Endothelial cell of umbilical vein (primary cell): ENCODE results near the gene KRT10. TPM values are rescaled to one million over a fixed set of nuclear protein-coding genes. Genes with fewer than 3 reads are reported as not detected.

Source experiments
- BruUV-seq: library from RNA; stranded (reverse); fragments of 400-500 nt; replicated peaks from 2 replicates; lab custom pipeline; 2021; lab: Mats Ljungman, UMichigan
- CTCF ChIA-PET: fragments of 300-600, 350-600 bp; sonication (Branson Sonifier 250); formaldehyde crosslinking; loops from one replicate; lab custom pipeline; 2021; ENCODE audit warnings: antibody characterized with exemption, inconsistent platforms; lab: Charles Lee
- POLR2A ChIA-PET: fragments of 300-600, 350-600 bp; sonication (Branson Sonifier 250); formaldehyde crosslinking; loops from one replicate; lab custom pipeline; 2021; ENCODE audit warnings: antibody characterized with exemption, inconsistent platforms; lab: Charles Lee
- DNase-seq: peaks from one replicate; pipeline ENCODE4 v3.0.0-alpha.2; 2011; ENCODE audit warnings: low read depth, low spot score
- FAIRE-seq: peaks from 2 replicates; lab custom pipeline; 2011; peaks lifted over from hg19 to GRCh38; lab: Jason Lieb, UNC
- H2AFZ ChIP-seq: 2 replicates; pipeline ENCODE4 v1.6.0; 2012; ENCODE audit warnings: low read depth, low read length, control low read depth, inconsistent platforms
- H3K27ac ChIP-seq: 2 replicates; pipeline ENCODE4 v1.5.1; 2011; ENCODE audit warnings: low read depth, mild to moderate bottlenecking, control low read depth, low read length, moderate library complexity; ENCODE audit not compliant: insufficient read depth
- H3K27me3 ChIP-seq, 2 experiments: 2 replicates each; pipeline versions ENCODE4 v1.6.0 to v1.6.1; 2011; ENCODE audit warnings: low read length in 2 of 2, mixed read lengths in 1 of 2; ENCODE audit not compliant: control insufficient read depth in 2 of 2, insufficient read depth in 2 of 2
- H3K36me3 ChIP-seq, 2 experiments: 2 replicates in 1 of 2; 3 replicates in 1 of 2; pipeline ENCODE4 v1.5.1; 2011; ENCODE audit warnings: low read length in 2 of 2, mild to moderate bottlenecking in 1 of 2, moderate library complexity in 1 of 2; ENCODE audit not compliant: control insufficient read depth in 2 of 2, insufficient read depth in 2 of 2; ENCODE audit errors: extremely low read depth in 1 of 2
- H3K4me1 ChIP-seq: 3 replicates; pipeline ENCODE4 v1.5.1; 2011; ENCODE audit warnings: mild to moderate bottlenecking, low read length; ENCODE audit not compliant: control insufficient read depth, insufficient read depth; ENCODE audit errors: extremely low read depth
- H3K4me2 ChIP-seq: 2 replicates; pipeline ENCODE4 v1.6.1; 2011; ENCODE audit warnings: low read length, control low read depth, mixed read lengths; ENCODE audit not compliant: insufficient read depth
- H3K4me3 ChIP-seq, 3 experiments: fragments of 200-600 bp in 1 of 3; sonication (generic), shearing (Covaris generic) in 1 of 3; replicated peaks in 1 of 3; 2 replicates each; pipeline ENCODE4 v1.5.1; 2011 to 2016; ENCODE audit warnings: control low read depth in 3 of 3, low read length in 3 of 3, mild to moderate bottlenecking in 2 of 3, inconsistent platforms in 1 of 3, low read depth in 1 of 3, moderate library complexity in 1 of 3; ENCODE audit not compliant: insufficient read depth in 1 of 3
- H3K79me2 ChIP-seq: 2 replicates; pipeline ENCODE4 v1.6.0; 2012; ENCODE audit warnings: low read length, inconsistent platforms; ENCODE audit not compliant: control insufficient read depth, insufficient read depth
- H3K9ac ChIP-seq: replicated peaks from 2 replicates; pipeline ENCODE3; 2011; ENCODE audit warnings: low read length, control low read depth; ENCODE audit not compliant: insufficient read depth; ENCODE audit errors: extremely low read depth
- H3K9me1 ChIP-seq: replicated peaks from 3 replicates; pipeline ENCODE4 v1.6.0; 2011; ENCODE audit warnings: mild to moderate bottlenecking, low read length; ENCODE audit not compliant: control insufficient read depth, insufficient read depth; ENCODE audit errors: extremely low read depth
- H3K9me3 ChIP-seq: replicated peaks from 2 replicates; pipeline ENCODE4 v1.5.1; 2012; ENCODE audit warnings: low read length, inconsistent platforms; ENCODE audit not compliant: control insufficient read depth, insufficient read depth
- H4K20me1 ChIP-seq: replicated peaks from 2 replicates; pipeline ENCODE3; 2011; ENCODE audit warnings: mild to moderate bottlenecking, low read length; ENCODE audit not compliant: control insufficient read depth, insufficient read depth; ENCODE audit errors: extremely low read depth
- CTCF ChIP-seq, 2 donors: IDR thresholded peaks; 1 replicate in 1 of 2; 2 replicates in 1 of 2; pipeline ENCODE4 v1.5.1; 2011; ENCODE audit warnings: low read length in 2 of 2, mild to moderate bottlenecking in 2 of 2, moderate library complexity in 2 of 2, control low read depth in 1 of 2, inconsistent platforms in 1 of 2, low read depth in 1 of 2; ENCODE audit not compliant: insufficient read depth in 1 of 2; ENCODE audit errors: extremely low read depth in 1 of 2
- EZH2 ChIP-seq: IDR thresholded peaks from 2 replicates; pipeline ENCODE4 v1.6.1; 2012; ENCODE audit warnings: borderline replicate concordance, low read depth, mild to moderate bottlenecking, moderate library complexity, low read length, inconsistent platforms; ENCODE audit not compliant: severe bottlenecking
- FOS ChIP-seq: IDR thresholded peaks from 2 replicates; pipeline ENCODE4 v1.6.1; 2011; ENCODE audit warnings: mild to moderate bottlenecking, low read length, moderate library complexity, borderline replicate concordance; ENCODE audit not compliant: insufficient read depth
- GATA2 ChIP-seq: IDR thresholded peaks from 2 replicates; pipeline ENCODE4 v1.7.0; 2011; ENCODE audit warnings: low read depth, mild to moderate bottlenecking, moderate library complexity, mixed read lengths, low read length; ENCODE audit not compliant: insufficient read length, insufficient read depth
- JUN ChIP-seq: IDR thresholded peaks from 2 replicates; pipeline ENCODE4 v1.6.1; 2011; ENCODE audit warnings: borderline replicate concordance, low read depth; ENCODE audit not compliant: insufficient read length, insufficient read depth
- MAX ChIP-seq: IDR thresholded peaks from 2 replicates; pipeline ENCODE4 v1.6.1; 2011; ENCODE audit not compliant: insufficient read depth, insufficient read length
- MYC ChIP-seq: IDR thresholded peaks from one replicate; pipeline ENCODE4 v1.6.1; 2011; ENCODE audit warnings: mild to moderate bottlenecking, low read depth, low read length
- POLR2A ChIP-seq: IDR thresholded peaks from 2 replicates; pipeline ENCODE4 v1.6.1; 2012; ENCODE audit warnings: low read depth, mild to moderate bottlenecking, control low read depth, low read length
- POLR2AphosphoS5 ChIP-seq: IDR thresholded peaks from 2 replicates; pipeline ENCODE4 v1.6.1; 2012; ENCODE audit warnings: low read depth, mild to moderate bottlenecking, control low read depth, low read length, moderate library complexity; ENCODE audit not compliant: insufficient read depth
- dilution Hi-C: fragments of 300-500 bp; cut with MboI; formaldehyde crosslinking; loops from one replicate; pipeline ENCODE4 v1.15.0; 2019; ENCODE audit warnings: low sequenced_read_pairs; ENCODE audit not compliant: extremely low pct_ligation_motif_present
- intact Hi-C: fragments of 100-400 bp; cut with micrococcal nuclease; formaldehyde crosslinking; loops from one replicate; pipeline ENCODE4 v1.10.0; 2022
- polyA plus RNA-seq, 4 experiments: library from polyadenylated mRNA; depleted of rRNA in 3 of 4; stranded (reverse) in 3 of 4; unstranded in 1 of 4; fragments of >200 nt; gene quantifications; 2 replicates each; pipeline versions ENCODE4 v1.2.1 to v1.2.3, GENCODE V29; 2011 to 2012; ENCODE audit warnings: missing spikeins in 1 of 4
- total RNA-seq: library from RNA; stranded (reverse); gene quantifications from 2 replicates; pipeline ENCODE4 v1.2.3, GENCODE V29; 2021

The KRT10 gene
- total and polyA plus RNA-seq, 2 donors (not counting 3 experiments of a cell fraction or from before 2014, with no cell fraction given), result 5.1 to 55.6 TPM

GRCh38 chr17:40848583-40849235 lies 26.3 kb upstream of the KRT10 start:
- CTCF ChIA-PET, result interaction anchor here (1.1 to 1.7 kb wide), 5 partner anchors 8 to 814 kb away, joined by 3 to 4 read pairs (median 4); no protein-coding TSS in a partner anchor
- no peaks in the 10 kb centered on the region for H3K79me2 ChIP-seq
- peaks cover under 1% of the 10 kb centered on the region for H3K4me1 ChIP-seq
- H3K27ac ChIP-seq, result no peak overlapping the region
- H3K36me3 ChIP-seq, result no peaks in the 10 kb centered on the region
- no peak overlapping the region for H2AFZ ChIP-seq
- H3K9ac ChIP-seq, result no peak overlapping the region
- no TSS peak for BruUV-seq
- H3K4me3 ChIP-seq, result no peak overlapping the region
- peaks cover 7 to 10% of the 10 kb centered on the region in 2 experiments for H3K27me3 ChIP-seq
- intact Hi-C loops (no loop called here), dilution Hi-C loops (no loop called here)
- H4K20me1 ChIP-seq, result no peaks in the 10 kb centered on the region
- DNase-seq (no peak), FAIRE-seq (no peak)
- H3K9me1 ChIP-seq, result no peaks in the 10 kb centered on the region
- no peak for TF ChIP-seq POLR2AphosphoS5
- no peak for TF ChIP-seq FOS
- TF ChIP-seq GATA2, result no peak
- TF ChIP-seq MAX, result no peak
- no peak for TF ChIP-seq MYC
- no peak for TF ChIP-seq POLR2A
- TF ChIP-seq CTCF (IDR thresholded peaks at IDR 0.05; ENCODE audit: extremely low read depth in 1 of 2, insufficient read depth in 1 of 2, low read depth in 1 of 2, low read length in 2 of 2), result no peak
- TF ChIP-seq EZH2, result no peak
- TF ChIP-seq JUN, result no peak
- H3K9me3 ChIP-seq, result no peaks in the 10 kb centered on the region
- POLR2A ChIA-PET, result no interaction called here
- no peak overlapping the region for H3K4me2 ChIP-seq
